LoVo (cell line): ENCODE measurements around the gene XAGE3.

ENCODE experiments used
- DNase-seq: peaks from one replicate; pipeline ENCODE4 v3.0.0-alpha.2; 2016; ENCODE audit warnings: low spot score

The XAGE3 gene

GRCh38 chrX:52839137-52839536, 28.7 kb downstream of the XAGE3 start:
- no peak for DNase-seq

GRCh38 chrX:52830551-52830950, 37.3 kb downstream of the XAGE3 start:
- DNase-seq = no peak

GRCh38 chrX:52824608-52825007, 43.3 kb downstream of the XAGE3 start:
- no peak for DNase-seq

GRCh38 chrX:52821079-52821760, 46.7 kb downstream of the XAGE3 start:
- no peak for DNase-seq

GRCh38 chrX:52819788-52820187, 48.1 kb downstream of the XAGE3 start:
- DNase-seq = no peak
